Upper lobe of left lung (tissue), 6 donors: Measurements from ENCODE around the gene CCDC57. TPM values are rescaled to one million over a fixed set of nuclear protein-coding genes. Genes with fewer than 3 reads are reported as not detected.

Source experiments
- ATAC-seq, 2 donors: fragments of 200-7000 bp; cut with Tn5 transposase; one replicate each; pipeline ENCODE4 v1.9.1; 2022; ENCODE audit warnings: mild to moderate bottlenecking in 2 of 2, moderate library complexity in 2 of 2; ENCODE audit not compliant: low FRiP score in 2 of 2
- DNase-seq, 2 donors: peaks; one replicate each; pipeline ENCODE4 v3.0.0-alpha.2; 2019 to 2020
- H3K27ac ChIP-seq, 4 donors: fragments of 200-600 bp; sonication (generic); one replicate each; pipeline ENCODE4 v1.5.1; 2016 to 2019
- H3K27me3 ChIP-seq, 4 donors: fragments of 200-600 bp; sonication (generic); one replicate each; pipeline ENCODE4 v1.5.1; 2017 to 2019
- H3K36me3 ChIP-seq, 4 donors: fragments of 200-600 bp; sonication (generic); one replicate each; pipeline ENCODE4 v1.5.1; 2016 to 2019
- H3K4me1 ChIP-seq, 4 donors: fragments of 200-600 bp; sonication (generic); one replicate each; pipeline ENCODE4 v1.5.1; 2018 to 2019
- H3K4me3 ChIP-seq, 4 donors: fragments of 200-600 bp; sonication (generic); one replicate each; pipeline ENCODE4 v1.5.1; 2017 to 2019; ENCODE audit warnings: mild to moderate bottlenecking in 2 of 4, moderate library complexity in 1 of 4
- H3K9me3 ChIP-seq, 4 donors: fragments of 200-600 bp; sonication (generic); one replicate each; pipeline ENCODE4 v1.5.1; 2018 to 2019
- EP300 ChIP-seq, 4 donors: sonication (generic); formaldehyde crosslinking; IDR thresholded peaks; one replicate each; pipeline ENCODE4 v1.5.1; 2017; ENCODE audit warnings: antibody characterized with exemption in 4 of 4, control low read depth in 2 of 4
- POLR2A ChIP-seq, 4 donors: fragments of 450-650 bp; IDR thresholded peaks; one replicate each; pipeline ENCODE4 v1.5.1; 2016 to 2017; ENCODE audit warnings: antibody characterized with exemption in 4 of 4, mild to moderate bottlenecking in 2 of 4
- POLR2AphosphoS5 ChIP-seq, 2 donors: sonication (generic); formaldehyde crosslinking; IDR thresholded peaks; one replicate each; pipeline ENCODE4 v1.5.1; 2017; ENCODE audit warnings: antibody characterized with exemption in 2 of 2
- WGBS, 2 donors: methylation state at CpG; one replicate each; pipeline ENCODE4 v1.1.5; 2017 to 2018; 5-methylcytosine and 5-hydroxymethylcytosine counted together
- total RNA-seq, 6 donors: library from RNA; depleted of rRNA in 4 of 6; stranded (reverse); fragments of >200 nt in 4 of 6; gene quantifications; one replicate each; pipeline versions ENCODE4 v1.1.0 to v1.2.1, GENCODE V29; 2016 to 2021
- TF ChIP-seq, protein P1 (sequence below), 6 experiments: fragments of 450-650 bp in 4 of 6; fragments of 200-600 bp in 2 of 6; sonication (generic) in 2 of 6; IDR thresholded peaks; one replicate each; pipeline ENCODE4 v1.5.1; 2016 to 2019; ENCODE audit warnings: antibody characterized with exemption in 6 of 6
- donor health status: DM: no; HTN: no; CAD: no; lungs with moderate emphysema.
- donor health status: DM: no; HTN: yes; CAD: no; lungs with severe emphysema.

CCDC57 gene
- total RNA-seq, 6 donors from 2014 or later, result 52.9 to 204 (median 71.8) TPM

DNA sequence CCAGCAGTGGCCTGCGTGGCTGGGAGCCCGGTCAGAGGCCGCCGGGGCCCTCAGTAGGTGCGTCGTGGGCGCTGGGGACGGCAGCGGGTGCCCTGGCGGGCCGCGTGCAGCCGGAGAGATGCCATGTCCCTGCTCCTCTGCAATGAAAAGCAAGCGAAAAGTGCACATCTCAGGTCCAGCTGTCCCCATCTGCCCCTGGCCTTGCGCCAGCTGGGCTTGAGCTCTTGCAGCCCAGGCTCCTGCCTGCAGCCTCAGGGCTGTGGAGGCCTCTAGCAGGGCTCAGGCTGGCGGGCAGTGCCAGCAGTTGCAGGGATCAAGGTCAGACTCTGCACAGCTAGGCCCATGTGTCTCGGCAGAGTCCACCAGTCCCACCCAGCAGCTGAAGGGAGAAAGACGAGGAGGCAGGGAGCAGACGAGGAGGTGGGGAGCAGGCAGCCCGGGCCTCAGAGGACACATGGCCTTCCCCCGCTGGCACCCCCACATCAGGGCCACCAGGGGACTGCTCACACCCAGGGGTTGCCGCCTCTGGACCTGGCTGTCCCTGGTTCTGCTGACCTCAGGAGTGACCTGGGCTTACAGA, 27.4 kb upstream of the CCDC57 start:
- H3K27me3 ChIP-seq, result no peaks in the 10 kb centered on the region
- H3K27ac ChIP-seq, result peak overlapping the region; percentile 71 to 87 (median 82)
- peaks cover 18 to 68% (median 39%) of the 10 kb centered on the region in 4 donors for H3K36me3 ChIP-seq
- TF ChIP-seq POLR2AphosphoS5 (IDR thresholded peaks at IDR 0.05), result no peak
- TF ChIP-seq, protein P1, sequence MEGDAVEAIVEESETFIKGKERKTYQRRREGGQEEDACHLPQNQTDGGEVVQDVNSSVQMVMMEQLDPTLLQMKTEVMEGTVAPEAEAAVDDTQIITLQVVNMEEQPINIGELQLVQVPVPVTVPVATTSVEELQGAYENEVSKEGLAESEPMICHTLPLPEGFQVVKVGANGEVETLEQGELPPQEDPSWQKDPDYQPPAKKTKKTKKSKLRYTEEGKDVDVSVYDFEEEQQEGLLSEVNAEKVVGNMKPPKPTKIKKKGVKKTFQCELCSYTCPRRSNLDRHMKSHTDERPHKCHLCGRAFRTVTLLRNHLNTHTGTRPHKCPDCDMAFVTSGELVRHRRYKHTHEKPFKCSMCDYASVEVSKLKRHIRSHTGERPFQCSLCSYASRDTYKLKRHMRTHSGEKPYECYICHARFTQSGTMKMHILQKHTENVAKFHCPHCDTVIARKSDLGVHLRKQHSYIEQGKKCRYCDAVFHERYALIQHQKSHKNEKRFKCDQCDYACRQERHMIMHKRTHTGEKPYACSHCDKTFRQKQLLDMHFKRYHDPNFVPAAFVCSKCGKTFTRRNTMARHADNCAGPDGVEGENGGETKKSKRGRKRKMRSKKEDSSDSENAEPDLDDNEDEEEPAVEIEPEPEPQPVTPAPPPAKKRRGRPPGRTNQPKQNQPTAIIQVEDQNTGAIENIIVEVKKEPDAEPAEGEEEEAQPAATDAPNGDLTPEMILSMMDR (IDR thresholded peaks at IDR 0.05), result no peak
- no peak for TF ChIP-seq EP300 (IDR thresholded peaks at IDR 0.05)
- no peak for TF ChIP-seq POLR2A (IDR thresholded peaks at IDR 0.05)
- ATAC-seq (no peak), DNase-seq (peak; percentile 35 to 80)
- H3K4me1 ChIP-seq, result peaks cover 74 to 89% (median 83%) of the 10 kb centered on the region in 4 donors
- no peaks in the 10 kb centered on the region for H3K9me3 ChIP-seq
- no peak overlapping the region for H3K4me3 ChIP-seq
- WGBS, 2 donors, result 73 to 79% methylated on average over 3 to 18 of the region's 22 CpGs

DNA sequence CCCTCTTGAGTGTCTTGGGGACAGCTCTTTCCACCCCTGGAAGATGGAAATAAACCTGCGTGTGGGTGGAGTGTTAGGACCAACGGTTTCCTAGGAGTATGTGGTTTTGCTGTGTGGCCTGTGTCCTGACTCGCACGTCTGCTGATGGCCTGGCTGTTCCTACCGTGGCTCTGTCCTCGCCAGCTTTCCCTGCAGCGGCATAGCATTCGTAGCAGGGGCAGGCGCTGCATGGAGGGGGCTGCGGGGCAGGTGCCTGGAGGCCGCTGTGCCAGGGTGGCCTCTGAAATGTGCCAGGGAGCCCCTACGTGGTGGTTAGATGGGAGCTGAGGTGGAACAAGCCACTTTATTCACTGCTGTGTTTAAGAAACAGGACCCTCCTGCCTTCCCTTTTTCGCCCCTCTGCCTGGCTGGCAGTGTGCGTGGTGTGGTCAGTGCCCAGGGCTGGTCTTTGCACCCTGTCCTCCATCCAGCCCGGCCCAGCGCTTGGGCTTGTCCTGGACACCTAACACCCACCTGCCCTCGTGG, 26.8 kb upstream of the CCDC57 start:
- H3K4me3 ChIP-seq, result peak overlapping the region in 1 of 4 donors; percentile 11
- peak overlapping the region; percentile 71 to 87 (median 82) for H3K27ac ChIP-seq
- 70 to 81% methylated on average over 13 to 17 of the region's 17 CpGs for WGBS, 2 donors
- H3K27me3 ChIP-seq, result no peaks in the 10 kb centered on the region
- ATAC-seq (no peak), DNase-seq (peak in 1 of 2 donors; percentile 55)
- H3K9me3 ChIP-seq, result no peaks in the 10 kb centered on the region
- peaks cover 74 to 95% (median 88%) of the 10 kb centered on the region in 4 donors for H3K4me1 ChIP-seq
- H3K36me3 ChIP-seq, result peaks cover 13 to 63% (median 34%) of the 10 kb centered on the region in 4 donors
- TF ChIP-seq, protein P1 (IDR thresholded peaks at IDR 0.05), result no peak
- TF ChIP-seq POLR2AphosphoS5 (IDR thresholded peaks at IDR 0.05), result no peak
- no peak for TF ChIP-seq EP300 (IDR thresholded peaks at IDR 0.05)
- TF ChIP-seq POLR2A (IDR thresholded peaks at IDR 0.05), result no peak

DNA sequence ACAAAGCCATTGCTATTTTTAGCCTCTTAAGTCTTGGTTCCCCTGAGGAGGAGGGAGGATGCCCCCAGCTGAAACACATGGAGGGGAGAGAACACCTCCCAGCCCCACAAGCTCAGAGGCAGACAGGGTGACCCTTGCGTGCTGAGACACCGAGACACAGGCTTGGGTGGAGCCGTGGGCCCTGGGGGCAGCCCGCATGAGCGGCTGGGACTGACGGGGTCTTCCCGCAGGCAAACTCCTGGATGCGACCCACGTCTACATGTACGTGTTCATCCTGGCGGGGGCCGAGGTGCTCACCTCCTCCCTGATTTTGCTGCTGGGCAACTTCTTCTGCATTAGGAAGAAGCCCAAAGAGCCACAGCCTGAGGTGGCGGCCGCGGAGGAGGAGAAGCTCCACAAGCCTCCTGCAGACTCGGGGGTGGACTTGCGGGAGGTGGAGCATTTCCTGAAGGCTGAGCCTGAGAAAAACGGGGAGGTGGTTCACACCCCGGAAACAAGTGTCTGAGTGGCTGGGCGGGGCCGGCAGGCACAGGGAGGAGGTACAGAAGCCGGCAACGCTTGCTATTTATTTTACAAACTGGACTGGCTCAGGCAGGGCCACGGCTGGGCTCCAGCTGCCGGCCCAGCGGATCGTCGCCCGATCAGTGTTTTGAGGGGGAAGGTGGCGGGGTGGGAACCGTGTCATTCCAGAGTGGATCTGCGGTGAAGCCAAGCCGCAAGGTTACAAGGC, 26.0 kb upstream of the CCDC57 start:
- DNase-seq (peak; percentile 92 to 95), ATAC-seq (peak; percentile 54 to 60)
- Histone ChIP-seq H3K4me1 (peaks cover 74 to 96% (median 89%) of the 10 kb centered on the region in 4 donors), H3K27me3 (no peaks in the 10 kb centered on the region), H3K27ac (peak overlapping the region; percentile 71 to 87 (median 82)), H3K36me3 (peaks cover 7 to 54% (median 25%) of the 10 kb centered on the region in 4 donors), H3K9me3 (no peaks in the 10 kb centered on the region), H3K4me3 (peak overlapping the region in 2 of 4 donors; percentile 11 to 22)
- 19 to 32% methylated on average over 19 to 32 of the region's 33 CpGs for WGBS, 2 donors
- TF ChIP-seq EP300 (IDR thresholded peaks at IDR 0.05) (no peak), POLR2A (IDR thresholded peaks at IDR 0.05) (peak in 2 of 4 donors; percentile 54 to 69), POLR2AphosphoS5 (IDR thresholded peaks at IDR 0.05) (peak in 1 of 2 donors; percentile 72)

DNA sequence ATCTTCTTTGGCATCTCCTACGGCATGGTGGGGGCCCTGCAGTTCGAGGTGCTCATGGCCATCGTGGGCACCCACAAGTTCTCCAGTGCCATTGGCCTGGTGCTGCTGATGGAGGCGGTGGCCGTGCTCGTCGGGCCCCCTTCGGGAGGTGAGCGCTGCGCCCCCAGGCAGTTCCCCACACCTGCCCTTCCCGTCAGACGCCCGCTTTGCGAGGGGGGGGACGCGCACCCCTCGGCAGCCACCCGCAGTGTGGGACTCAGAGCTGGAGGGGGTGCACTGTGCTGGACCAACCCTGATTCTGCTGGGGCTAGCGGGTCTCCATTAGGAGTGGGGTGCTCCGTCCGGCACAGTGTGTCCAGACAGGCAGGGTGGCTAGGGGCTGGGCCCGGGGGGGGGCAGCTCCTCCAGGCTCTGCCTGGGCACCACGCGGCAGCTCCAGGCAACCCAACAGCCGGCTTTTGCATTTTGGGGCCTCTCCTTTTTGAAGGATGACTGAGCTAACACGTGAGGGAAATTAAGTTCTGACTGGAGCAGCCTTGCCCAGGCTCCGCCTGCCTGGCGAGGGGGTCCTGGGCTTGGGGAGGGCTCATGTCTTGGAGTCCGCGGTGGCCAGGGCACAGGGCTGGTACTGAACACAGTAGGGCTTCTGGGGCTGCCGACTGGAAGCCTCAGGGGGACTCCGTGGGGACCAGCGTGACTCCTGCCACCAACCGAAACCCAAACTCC, 25.3 kb upstream of the CCDC57 start:
- TF ChIP-seq, protein P1 (IDR thresholded peaks at IDR 0.05), result peak in 1 of 6 experiments; percentile 7
- no peak for TF ChIP-seq POLR2A (IDR thresholded peaks at IDR 0.05)
- WGBS, 2 donors, result 79 to 94% methylated on average over 6 to 25 of the region's 34 CpGs
- ATAC-seq, result no peak
- Histone ChIP-seq H3K4me3 (peak overlapping the region in 1 of 4 donors; percentile 11), H3K36me3 (peaks cover 4 to 47% (median 18%) of the 10 kb centered on the region in 4 donors), H3K27me3 (no peaks in the 10 kb centered on the region), H3K9me3 (no peaks in the 10 kb centered on the region), H3K27ac (peak overlapping the region in 3 of 4 donors; percentile 71 to 87 (median 86)), H3K4me1 (peaks cover 72 to 95% (median 87%) of the 10 kb centered on the region in 4 donors)
- DNase-seq, result no peak
